HuH-7.5 (cell line): ENCODE results near the gene DNPH1.

Experiments used
- DNase-seq: peaks from one replicate; pipeline ENCODE4 v3.0.0; 2011; ENCODE audit warnings: low spot score

DNPH1 gene

GRCh38 chr6:43243664-43244321 lies 14.5 kb upstream of the DNPH1 start:
- DNase-seq: no peak

- no peak for DNase-seq
These were observed 13.8 kb upstream of the DNPH1 start, which contains the start of gene TTBK1 for GRCh38 chr6:43242908-43243663. TSS of gene TTBK1 (plus strand) at chr6:43243481. CDS start at chr6:43246661, 3,180 bp downstream.

GRCh38 chr6:43241446-43241845 lies 12.2 kb upstream of the DNPH1 start:
- no peak for DNase-seq

GRCh38 chr6:43240950-43241349 lies 11.7 kb upstream of the DNPH1 start:
- no peak for DNase-seq

- no peak for DNase-seq
These were observed 9.8 kb upstream of the DNPH1 start for GRCh38 chr6:43239054-43239453.

- DNase-seq: no peak
These were observed 6.6 kb upstream of the DNPH1 start for GRCh38 chr6:43235841-43236240.

GRCh38 chr6:43231735-43232450 lies 2.6 kb upstream of the DNPH1 start:
- DNase-seq: no peak

- no peak for DNase-seq
These were observed 1.8 kb upstream of the DNPH1 start for GRCh38 chr6:43231053-43231452.

GRCh38 chr6:43229803-43230620 lies 731 bp upstream of the DNPH1 start:
- no peak for DNase-seq

- DNase-seq: no peak
These were observed 3.0 kb downstream of the DNPH1 start for GRCh38 chr6:43226192-43226851.

GRCh38 chr6:43223175-43223574 lies 6.1 kb downstream of the DNPH1 start:
- DNase-seq: no peak

- DNase-seq: no peak
These were observed 6.7 kb downstream of the DNPH1 start for GRCh38 chr6:43222418-43223059.

GRCh38 chr6:43221046-43221972 lies 8.0 kb downstream of the DNPH1 start:
- no peak for DNase-seq

- no peak for DNase-seq
These were observed 8.8 kb downstream of the DNPH1 start for GRCh38 chr6:43220439-43220951.

- no peak for DNase-seq
These were observed 9.5 kb downstream of the DNPH1 start for GRCh38 chr6:43219814-43220213.

GRCh38 chr6:43219119-43219518 lies 10.2 kb downstream of the DNPH1 start:
- no peak for DNase-seq

GRCh38 chr6:43217351-43217750 lies 11.9 kb downstream of the DNPH1 start:
- no peak for DNase-seq

- no peak for DNase-seq
These were observed 13.1 kb downstream of the DNPH1 start for GRCh38 chr6:43216200-43216599.

- DNase-seq: no peak
These were observed 14.2 kb downstream of the DNPH1 start for GRCh38 chr6:43215066-43215465.

- DNase-seq: no peak
These were observed 15.8 kb downstream of the DNPH1 start for GRCh38 chr6:43213431-43213830.
